ENCODE measurements around the gene TNRC6B.

TNRC6B gene

DNA sequence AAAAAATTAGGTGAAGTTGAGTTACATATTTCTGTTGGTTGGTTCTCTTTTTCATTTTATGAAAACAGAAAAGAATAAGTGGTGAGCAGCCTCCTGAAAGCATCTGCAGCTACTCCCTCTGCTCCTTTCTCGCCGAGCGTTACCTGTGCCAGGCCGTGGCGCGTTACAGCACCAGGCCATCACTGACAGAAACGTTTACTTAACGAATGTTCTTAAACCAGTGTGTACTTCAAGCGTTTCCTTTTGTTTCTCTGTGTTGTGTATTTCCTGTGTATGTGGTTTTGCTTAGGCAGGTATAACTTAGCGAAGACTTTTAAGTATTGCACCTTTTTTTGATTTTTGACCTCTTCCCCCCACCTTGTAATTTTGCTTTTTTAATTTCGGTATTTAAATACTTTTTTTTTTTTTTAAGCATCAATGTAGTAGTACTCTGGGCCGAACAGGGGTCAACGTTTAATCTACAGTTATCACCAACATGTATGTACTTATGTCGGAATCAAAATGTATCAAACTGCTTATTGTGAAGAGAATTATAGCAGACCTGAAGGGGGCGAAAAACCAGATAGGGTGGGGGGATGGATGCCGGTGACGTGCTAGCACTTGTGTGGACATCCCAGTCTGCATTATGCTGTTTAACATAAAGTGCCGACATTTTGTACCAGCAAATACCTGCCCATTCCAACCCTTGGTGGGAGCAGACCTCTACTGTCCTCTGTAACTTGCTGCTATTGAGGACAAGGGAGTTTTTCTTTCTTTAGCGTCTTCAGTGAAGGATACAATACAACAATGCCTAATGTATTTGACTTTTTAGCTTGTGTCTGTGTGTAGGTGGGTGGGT, 147.0 kb downstream of the TNRC6B start:
- TF ChIP-seq, protein P1, sequence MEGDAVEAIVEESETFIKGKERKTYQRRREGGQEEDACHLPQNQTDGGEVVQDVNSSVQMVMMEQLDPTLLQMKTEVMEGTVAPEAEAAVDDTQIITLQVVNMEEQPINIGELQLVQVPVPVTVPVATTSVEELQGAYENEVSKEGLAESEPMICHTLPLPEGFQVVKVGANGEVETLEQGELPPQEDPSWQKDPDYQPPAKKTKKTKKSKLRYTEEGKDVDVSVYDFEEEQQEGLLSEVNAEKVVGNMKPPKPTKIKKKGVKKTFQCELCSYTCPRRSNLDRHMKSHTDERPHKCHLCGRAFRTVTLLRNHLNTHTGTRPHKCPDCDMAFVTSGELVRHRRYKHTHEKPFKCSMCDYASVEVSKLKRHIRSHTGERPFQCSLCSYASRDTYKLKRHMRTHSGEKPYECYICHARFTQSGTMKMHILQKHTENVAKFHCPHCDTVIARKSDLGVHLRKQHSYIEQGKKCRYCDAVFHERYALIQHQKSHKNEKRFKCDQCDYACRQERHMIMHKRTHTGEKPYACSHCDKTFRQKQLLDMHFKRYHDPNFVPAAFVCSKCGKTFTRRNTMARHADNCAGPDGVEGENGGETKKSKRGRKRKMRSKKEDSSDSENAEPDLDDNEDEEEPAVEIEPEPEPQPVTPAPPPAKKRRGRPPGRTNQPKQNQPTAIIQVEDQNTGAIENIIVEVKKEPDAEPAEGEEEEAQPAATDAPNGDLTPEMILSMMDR (IDR thresholded peaks at IDR 0.05; ENCODE audit: borderline replicate concordance, insufficient read depth, low read depth, low read length), result no peak
- H3K4me3 ChIP-seq (ENCODE audit: low read depth, low read length), result no peak overlapping the region

DNA sequence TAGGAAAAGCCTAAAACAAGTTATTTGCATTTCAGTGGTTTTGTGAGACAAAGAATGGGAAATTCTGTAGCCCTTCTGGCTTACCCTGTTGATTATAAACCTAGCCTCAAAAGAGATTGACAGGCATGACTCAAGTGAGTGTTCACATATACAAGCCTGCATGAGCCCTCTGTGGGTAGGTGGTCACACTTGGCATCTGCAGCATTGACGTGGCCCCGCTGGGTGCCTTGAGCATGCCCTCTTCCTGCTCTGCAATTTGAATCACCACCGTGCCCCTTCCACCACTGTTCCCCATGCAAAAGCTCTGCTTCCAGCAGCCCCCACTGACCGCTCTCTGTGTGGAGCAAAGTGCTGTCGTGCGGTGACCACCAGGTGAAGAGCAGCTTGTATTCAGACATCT, 147.6 kb downstream of the TNRC6B start:
- no peak overlapping the region for H3K4me3 ChIP-seq (ENCODE audit: low read depth, low read length)
- TF ChIP-seq, protein P1 (IDR thresholded peaks at IDR 0.05; ENCODE audit: borderline replicate concordance, insufficient read depth, low read depth, low read length), result no peak

DNA sequence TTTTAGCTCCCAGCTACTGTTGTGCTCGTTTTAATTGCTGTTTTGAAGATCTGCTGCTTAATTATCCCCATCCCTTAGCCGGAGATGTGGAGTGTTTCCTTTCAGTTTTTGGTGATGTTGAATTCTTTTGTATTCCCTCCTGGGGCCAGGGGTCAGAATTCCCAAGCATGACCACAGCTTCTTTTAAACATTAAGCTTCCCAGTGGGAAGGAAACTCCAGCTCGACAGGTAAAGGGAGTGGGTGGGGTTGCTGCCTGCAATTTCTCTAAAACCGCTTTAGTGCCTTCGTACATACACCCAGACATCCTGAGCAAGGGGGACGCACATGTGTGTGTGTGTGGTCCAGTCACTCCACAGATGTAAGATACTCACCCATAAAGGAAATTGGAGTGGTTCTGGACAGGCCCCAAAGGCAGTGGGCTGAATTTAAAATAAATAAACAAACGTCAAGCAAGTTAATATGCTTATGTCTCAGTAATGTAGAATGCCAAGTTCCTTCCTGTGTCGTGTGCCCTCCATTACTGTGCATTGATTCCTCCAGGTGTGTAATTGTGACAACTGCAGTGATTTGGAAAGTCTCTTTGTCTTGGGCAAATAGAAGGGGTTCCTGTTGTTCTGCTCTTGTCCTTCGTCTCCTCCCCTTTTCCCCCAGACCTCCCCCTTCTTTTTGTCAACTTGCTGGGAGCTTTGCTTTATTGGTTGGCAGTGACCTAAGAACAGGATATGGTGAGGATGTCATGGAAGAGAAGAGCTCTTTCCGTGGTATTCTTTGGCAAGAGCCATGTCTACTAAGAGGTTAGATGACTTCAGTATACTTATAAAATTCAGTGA, 149.4 kb downstream of the TNRC6B start:
- no peak overlapping the region for H3K4me3 ChIP-seq (ENCODE audit: low read depth, low read length)
- TF ChIP-seq, protein P1 (IDR thresholded peaks at IDR 0.05; ENCODE audit: borderline replicate concordance, insufficient read depth, low read depth, low read length), result no peak

DNA sequence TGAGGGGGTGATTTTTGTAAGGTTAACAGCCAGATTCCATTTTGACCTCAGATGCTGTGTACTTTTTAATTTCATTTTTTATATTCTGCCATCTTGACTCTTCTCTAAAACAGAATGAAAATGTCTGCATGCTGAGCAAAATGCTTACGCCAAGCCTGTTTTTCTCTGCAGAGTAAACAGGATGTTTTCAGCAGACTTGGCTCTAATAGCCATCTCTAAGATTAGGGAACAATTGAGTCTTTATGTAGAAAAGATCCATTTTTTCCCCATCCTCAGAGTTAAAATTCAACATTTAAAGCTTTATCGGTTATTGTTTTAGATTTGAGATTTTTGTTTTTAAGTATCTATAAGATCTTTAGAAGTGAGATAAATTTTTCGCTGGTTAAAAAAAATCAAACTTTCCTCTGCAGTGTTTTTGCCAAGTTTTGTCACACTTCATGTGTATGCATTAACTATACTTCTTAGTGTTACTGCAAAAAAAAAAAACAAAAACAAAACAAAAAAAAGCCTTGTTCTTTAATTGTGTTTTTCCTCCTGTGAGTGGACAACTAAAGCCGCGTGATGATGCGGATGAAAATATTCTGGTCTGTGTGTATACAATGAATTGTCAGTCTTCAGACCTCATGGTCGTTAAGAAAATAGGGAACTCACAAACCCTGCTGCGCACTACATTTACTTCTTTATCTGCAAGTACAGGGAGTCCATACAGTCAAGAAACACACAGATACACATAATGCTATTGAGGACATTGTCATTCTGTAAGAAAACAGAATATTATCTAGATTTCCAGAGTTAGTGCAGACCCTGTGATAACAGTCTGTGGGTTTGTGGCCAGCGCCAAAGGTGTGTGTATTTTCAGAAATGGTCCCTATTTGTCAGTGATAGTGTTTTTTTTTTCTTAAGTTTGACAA, 151.1 kb downstream of the TNRC6B start:
- H3K4me3 ChIP-seq (ENCODE audit: low read depth, low read length), result no peak overlapping the region
- TF ChIP-seq, protein P1 (IDR thresholded peaks at IDR 0.05; ENCODE audit: borderline replicate concordance, insufficient read depth, low read depth, low read length), result no peak

DNA sequence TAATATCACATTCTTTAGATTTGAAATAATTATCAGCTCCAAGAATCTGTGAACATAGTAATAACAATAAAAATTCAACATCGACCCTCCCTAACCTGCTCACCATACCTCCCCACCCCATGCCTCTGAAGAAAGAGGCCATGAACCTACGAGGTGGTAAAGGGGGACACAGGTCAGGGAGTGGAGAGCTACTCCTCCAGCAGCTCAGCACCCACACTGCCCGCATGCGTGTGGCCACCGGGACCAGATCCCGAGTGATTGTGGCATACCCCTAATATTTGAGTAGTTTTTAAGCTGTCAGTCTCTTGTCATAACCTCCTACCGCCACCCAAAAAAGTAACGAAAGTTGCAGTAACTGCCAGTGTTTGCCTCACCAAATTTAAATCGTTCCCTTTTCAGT, 151.7 kb downstream of the TNRC6B start:
- TF ChIP-seq, protein P1 (IDR thresholded peaks at IDR 0.05; ENCODE audit: borderline replicate concordance, insufficient read depth, low read depth, low read length), result no peak
- no peak overlapping the region for H3K4me3 ChIP-seq (ENCODE audit: low read depth, low read length)

DNA sequence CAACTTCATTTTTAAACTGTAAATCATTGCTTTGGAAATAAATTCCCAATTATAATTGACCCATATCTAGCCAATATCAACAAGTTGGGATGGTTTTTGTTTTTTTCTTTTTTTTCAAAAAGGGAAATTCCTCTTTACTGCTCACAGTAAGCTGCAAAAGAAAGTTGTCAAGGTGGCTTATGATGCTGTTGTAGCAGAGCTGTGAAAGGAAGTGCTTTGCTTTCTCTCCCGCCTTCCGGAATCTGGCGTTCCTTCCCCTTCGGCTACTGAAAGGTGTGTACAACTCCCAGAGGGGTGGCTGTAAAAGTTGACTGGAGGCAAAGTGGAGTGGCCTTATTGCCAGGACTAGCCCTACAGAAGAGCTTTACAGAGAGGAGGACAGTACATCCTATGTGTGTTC, 152.4 kb downstream of the TNRC6B start:
- TF ChIP-seq, protein P1 (IDR thresholded peaks at IDR 0.05; ENCODE audit: borderline replicate concordance, insufficient read depth, low read depth, low read length), result no peak

More for the DNA sequence above, 152.4 kb downstream of the TNRC6B start:
- no peak overlapping the region for H3K4me3 ChIP-seq (ENCODE audit: low read depth, low read length)
